Epithelial cell of proximal tubule (primary cell): ENCODE measurements around the gene SDCCAG8. TPM values are rescaled to one million over a fixed set of nuclear protein-coding genes. Genes with fewer than 3 reads are reported as not detected.

Experiments used
- DNase-seq: peaks from one replicate; pipeline ENCODE4 v3.0.0-alpha.2; 2011; ENCODE audit warnings: low read depth
- H3K4me3 ChIP-seq: 2 replicates; pipeline ENCODE4 v1.5.1; 2011; ENCODE audit warnings: low read depth, mild to moderate bottlenecking, low read length
- CTCF ChIP-seq: conservative IDR thresholded peaks from 2 replicates; pipeline ENCODE4 v1.5.1; 2012; ENCODE audit warnings: low read depth, mild to moderate bottlenecking, low read length
- total RNA-seq: library from RNA; depleted of rRNA; stranded (reverse); fragments of >200 nt; gene quantifications from 2 replicates; pipeline ENCODE4 v1.2.3, GENCODE V29; 2015

The SDCCAG8 gene
- total RNA-seq, 1 donor from 2014 or later: 86.9 TPM

- TF ChIP-seq CTCF: no peak
Measured at GRCh38 chr1:243271996-243272395, 16.2 kb downstream of the SDCCAG8 start.

GRCh38 chr1:243272401-243272800, 16.6 kb downstream of the SDCCAG8 start:
- TF ChIP-seq CTCF: no peak
- H3K4me3 ChIP-seq: no peak overlapping the region
- no peak for DNase-seq

More at GRCh38 chr1:243271996-243272395, 16.2 kb downstream of the SDCCAG8 start:
- no peak overlapping the region for H3K4me3 ChIP-seq
- no peak for DNase-seq

GRCh38 chr1:243273506-243273905, 17.7 kb downstream of the SDCCAG8 start:
- no peak overlapping the region for H3K4me3 ChIP-seq
- no peak for DNase-seq
- no peak for TF ChIP-seq CTCF

- H3K4me3 ChIP-seq: no peak overlapping the region
- TF ChIP-seq CTCF: no peak
- no peak for DNase-seq
Measured at GRCh38 chr1:243273945-243274344, 18.1 kb downstream of the SDCCAG8 start.

- no peak for TF ChIP-seq CTCF
- no peak for DNase-seq
- no peak overlapping the region for H3K4me3 ChIP-seq
Measured at GRCh38 chr1:243275316-243275715, 19.5 kb downstream of the SDCCAG8 start.

GRCh38 chr1:243280571-243281129, 24.8 kb downstream of the SDCCAG8 start:
- no peak for DNase-seq
- no peak for TF ChIP-seq CTCF
- H3K4me3 ChIP-seq: no peak overlapping the region

- H3K4me3 ChIP-seq: no peak overlapping the region
- no peak for TF ChIP-seq CTCF
- DNase-seq: no peak
Measured at GRCh38 chr1:243281672-243282071, 25.8 kb downstream of the SDCCAG8 start.
